HuH-7.5 (cell line): ENCODE measurements around the gene KY.

Experiments
- DNase-seq: peaks from one replicate; pipeline ENCODE4 v3.0.0; 2011; ENCODE audit warnings: low spot score

KY gene

GRCh38 chr3:134650431-134651346 is at the start of gene KY:
Gene KY (minus strand): TSS chr3:134651022. CDS start chr3:134650960, 62 bp downstream.
- DNase-seq: no peak

GRCh38 chr3:134699721-134700120 is 48.9 kb upstream of the KY start:
- no peak for DNase-seq

- no peak for DNase-seq
These were observed 48.4 kb upstream of the KY start for GRCh38 chr3:134699141-134699711.

GRCh38 chr3:134697830-134698689 is 47.2 kb upstream of the KY start:
- no peak for DNase-seq

- no peak for DNase-seq
These were observed 45.3 kb upstream of the KY start for GRCh38 chr3:134696155-134696554.

- DNase-seq: no peak
These were observed 44.2 kb upstream of the KY start for GRCh38 chr3:134694946-134695543.

GRCh38 chr3:134694466-134694865 is 43.6 kb upstream of the KY start:
- DNase-seq: no peak

GRCh38 chr3:134693804-134694203 is 43.0 kb upstream of the KY start:
- DNase-seq: no peak

GRCh38 chr3:134693226-134693625 is 42.4 kb upstream of the KY start:
- DNase-seq: no peak

- DNase-seq: no peak
These were observed 39.4 kb upstream of the KY start for GRCh38 chr3:134690226-134690625.

GRCh38 chr3:134687642-134688041 is 36.8 kb upstream of the KY start:
- no peak for DNase-seq

- no peak for DNase-seq
These were observed 35.3 kb upstream of the KY start for GRCh38 chr3:134685929-134686802.

- DNase-seq: no peak
These were observed 31.5 kb upstream of the KY start for GRCh38 chr3:134682196-134682880.

- no peak for DNase-seq
These were observed 30.7 kb upstream of the KY start for GRCh38 chr3:134681522-134681900.

- no peak for DNase-seq
These were observed 30.1 kb upstream of the KY start for GRCh38 chr3:134680796-134681521.

- DNase-seq: no peak
These were observed 27.1 kb upstream of the KY start for GRCh38 chr3:134677987-134678308.

- DNase-seq: no peak
These were observed 26.6 kb upstream of the KY start for GRCh38 chr3:134677196-134677986.

GRCh38 chr3:134675726-134676256 is 25.0 kb upstream of the KY start:
- DNase-seq: no peak

GRCh38 chr3:134672571-134672970 is 21.7 kb upstream of the KY start:
- DNase-seq: no peak
